GM19240 (cell line): ENCODE data around the gene GAGE12J.
"Not testable (repeated sequence)": the region's sequence is repeated elsewhere in the genome, so short reads cannot be mapped to it uniquely, and the experiment has no call there.

Experiments
- DNase-seq: peaks from one replicate; pipeline ENCODE4 v3.0.0; 2011; ENCODE audit warnings: low spot score; ENCODE audit not compliant: insufficient read length

GAGE12J gene, protein sequence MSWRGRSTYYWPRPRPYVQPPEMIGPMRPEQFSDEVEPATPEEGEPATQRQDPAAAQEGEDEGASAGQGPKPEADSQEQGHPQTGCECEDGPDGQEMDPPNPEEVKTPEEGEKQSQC

DNA sequence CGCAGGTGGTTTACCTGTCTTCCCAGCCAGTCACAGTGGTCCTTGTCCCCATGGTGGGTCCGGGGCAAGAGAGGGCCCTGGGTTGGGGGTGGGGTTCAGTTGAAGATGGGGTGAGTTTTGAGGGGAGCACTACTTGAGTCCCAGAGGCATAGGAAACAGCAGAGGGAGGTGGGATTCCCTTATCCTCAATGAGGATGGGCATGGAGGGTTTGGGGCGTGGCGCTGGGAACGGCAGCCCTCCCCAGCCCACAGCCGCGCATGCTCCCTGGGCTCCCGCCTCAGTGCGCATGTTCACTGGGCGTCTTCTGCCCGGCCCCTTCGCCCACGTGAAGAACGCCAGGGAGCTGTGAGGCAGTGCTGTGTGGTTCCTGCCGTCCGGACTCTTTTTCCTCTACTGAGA, at the start of gene GAGE12J:
TSS of gene GAGE12J (plus strand) at position 301 of the 400 bp plus-strand sequence. CDS start 1,157 bp downstream, outside the sequence.
- DNase-seq, result not testable (repeated sequence)

DNA sequence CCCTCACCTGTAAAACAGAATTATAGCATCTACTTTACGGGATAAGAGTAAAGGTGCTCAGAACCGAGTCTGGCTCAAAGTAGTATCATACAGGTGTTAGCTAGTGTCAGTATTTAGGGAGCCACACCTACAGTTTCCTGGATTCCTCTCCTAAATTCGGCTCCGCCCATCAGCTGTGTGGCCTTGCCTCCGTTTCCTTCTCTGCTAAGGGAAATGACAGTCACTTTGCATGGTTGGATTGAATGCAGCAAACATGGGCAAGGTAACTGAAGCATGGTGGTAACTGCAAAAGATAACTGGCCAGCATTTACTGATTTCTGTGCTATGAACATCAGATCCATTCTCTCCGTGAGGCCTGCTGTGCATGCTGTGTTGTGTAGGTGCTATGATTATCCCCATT, 49.4 kb upstream of the GAGE12J start:
- DNase-seq, result no peak

DNA sequence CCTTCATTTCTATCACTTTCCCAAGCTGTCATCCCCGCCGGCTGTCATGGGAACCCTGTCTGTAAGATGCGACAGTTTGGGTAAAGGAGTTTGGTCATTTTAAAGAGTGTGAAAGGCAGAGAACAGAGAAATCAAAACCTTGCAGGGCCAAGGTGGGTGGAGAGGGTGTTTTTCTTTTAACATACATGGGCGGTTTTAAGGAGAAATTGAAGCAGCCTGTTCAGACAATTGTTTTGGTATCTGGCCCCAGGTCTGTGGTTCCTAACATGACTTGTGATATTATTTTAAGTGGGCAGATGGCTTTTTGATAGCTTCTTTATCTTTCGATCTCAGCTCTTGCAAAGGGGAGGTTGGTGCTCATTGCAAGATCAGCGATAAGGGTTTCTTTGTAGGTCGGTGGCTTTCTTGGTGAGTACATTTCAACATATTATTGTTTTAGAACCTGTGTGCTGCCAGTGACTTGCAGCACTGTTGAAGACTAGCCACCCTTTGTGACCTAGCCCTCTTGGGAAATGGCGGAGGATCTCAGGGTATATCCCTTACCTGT, 48.6 kb upstream of the GAGE12J start:
- DNase-seq, result no peak

DNA sequence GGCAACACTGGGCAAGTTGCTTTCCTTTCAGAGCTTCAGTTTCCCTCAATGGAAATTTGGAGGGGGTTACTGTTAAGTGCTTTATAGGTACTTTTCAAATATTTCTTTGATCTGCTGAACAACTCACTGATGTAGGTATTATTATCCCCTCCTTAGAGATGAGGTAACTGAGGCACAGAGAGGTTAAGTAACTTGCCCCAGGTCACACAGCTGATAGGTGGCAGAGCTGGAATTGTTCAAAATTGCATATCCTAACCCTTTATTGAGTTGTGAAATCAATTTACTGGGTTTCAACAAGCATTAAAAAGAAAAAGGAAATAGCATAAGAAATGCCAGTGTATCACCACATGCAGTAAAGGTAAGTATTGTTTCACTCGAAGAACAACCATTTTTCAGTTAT, 45.6 kb upstream of the GAGE12J start:
- DNase-seq, result no peak

DNA sequence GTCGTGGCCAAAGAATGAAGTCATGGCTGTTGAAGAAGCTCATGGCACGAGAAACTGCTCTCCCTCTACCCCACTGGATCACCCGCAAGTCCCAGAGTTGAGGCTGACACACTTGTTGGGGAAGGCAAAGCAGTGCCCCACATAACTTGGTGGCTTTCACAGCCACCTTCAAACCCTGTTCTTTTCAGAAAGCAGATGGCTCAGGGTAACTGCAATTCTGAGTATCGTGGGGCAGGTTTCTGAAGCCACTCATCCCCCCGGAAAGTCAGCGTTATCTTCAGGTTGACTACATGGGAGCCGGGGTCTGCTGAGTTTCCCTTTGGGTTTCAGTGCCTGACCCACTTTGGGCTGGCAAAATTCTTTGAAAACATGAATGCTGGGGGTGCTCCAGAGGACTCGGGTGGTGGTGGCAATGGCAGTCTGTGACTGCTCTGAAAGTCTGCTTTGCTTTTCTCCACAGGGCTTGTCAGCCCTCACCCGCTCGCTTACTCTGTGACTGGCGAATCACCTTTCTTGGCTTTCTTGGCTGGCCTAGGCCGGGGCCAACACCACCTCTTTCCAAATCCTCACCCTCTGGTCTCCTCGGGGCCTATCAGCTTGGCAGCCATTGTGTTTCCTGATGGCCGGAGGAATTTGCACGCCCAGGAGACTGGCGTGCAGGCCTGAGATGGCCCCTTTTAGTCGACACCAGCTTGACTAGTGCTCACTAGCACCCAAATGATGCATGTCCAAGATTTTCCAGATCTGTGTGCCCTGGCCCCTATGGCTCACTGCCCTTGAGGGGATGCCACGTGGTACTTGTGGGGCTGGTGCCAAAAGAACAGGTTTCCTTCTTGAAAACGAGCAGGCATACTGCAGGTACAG, 44.9 kb upstream of the GAGE12J start:
- DNase-seq, result no peak

DNA sequence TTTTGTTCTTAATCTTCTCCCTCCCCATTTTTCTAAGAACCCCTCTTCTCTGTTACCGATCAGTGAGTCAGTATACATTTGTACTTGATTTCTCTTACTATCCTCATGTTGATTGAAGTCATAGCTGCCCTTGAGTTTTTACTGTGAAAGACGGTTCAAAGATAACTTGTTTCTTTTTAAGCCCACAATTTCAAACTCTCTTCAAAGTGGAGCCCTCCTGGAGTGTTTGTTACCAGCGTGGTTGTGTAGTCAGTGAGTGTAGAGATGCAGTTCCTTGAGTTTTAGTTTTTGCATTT, 44.4 kb upstream of the GAGE12J start:
- no peak for DNase-seq

DNA sequence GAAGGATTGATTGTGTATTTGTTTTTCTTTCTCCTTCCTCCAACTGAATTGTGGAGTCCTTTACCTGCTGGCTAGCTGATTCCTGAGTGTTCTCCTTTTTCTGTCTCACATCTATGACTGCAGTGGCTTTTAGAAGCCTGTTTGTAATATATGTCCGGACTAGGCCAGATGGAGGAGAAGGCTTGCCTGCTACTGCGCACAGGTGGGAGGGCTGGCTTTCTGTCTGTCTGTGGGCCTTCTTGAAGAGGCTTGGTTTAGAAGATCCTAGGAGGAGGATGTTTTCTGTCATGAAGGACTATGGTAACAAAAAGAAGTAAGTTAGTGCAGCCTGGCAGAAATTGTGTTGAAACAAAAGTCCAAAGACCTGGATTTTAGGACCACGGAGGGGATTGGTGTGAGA, 43.8 kb upstream of the GAGE12J start:
- DNase-seq, result no peak

DNA sequence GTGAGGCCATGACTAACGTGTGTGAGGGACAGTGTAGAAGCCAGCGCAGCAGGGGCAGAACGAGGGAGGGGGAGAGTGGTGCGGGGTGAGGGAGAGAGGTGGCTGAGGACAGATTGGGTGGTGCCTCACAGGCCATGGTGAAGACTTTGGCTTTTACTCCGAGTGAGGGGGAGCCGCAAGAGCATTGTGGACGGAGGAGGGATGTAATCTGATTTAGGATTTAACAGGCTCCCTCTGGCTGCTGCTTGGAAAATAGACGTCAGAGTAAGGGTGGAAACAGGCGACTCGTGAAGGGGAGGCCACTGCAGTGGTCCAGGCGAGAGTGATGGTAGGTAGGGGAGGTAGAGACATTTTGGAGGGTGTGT, 39.2 kb upstream of the GAGE12J start:
- no peak for DNase-seq

DNA sequence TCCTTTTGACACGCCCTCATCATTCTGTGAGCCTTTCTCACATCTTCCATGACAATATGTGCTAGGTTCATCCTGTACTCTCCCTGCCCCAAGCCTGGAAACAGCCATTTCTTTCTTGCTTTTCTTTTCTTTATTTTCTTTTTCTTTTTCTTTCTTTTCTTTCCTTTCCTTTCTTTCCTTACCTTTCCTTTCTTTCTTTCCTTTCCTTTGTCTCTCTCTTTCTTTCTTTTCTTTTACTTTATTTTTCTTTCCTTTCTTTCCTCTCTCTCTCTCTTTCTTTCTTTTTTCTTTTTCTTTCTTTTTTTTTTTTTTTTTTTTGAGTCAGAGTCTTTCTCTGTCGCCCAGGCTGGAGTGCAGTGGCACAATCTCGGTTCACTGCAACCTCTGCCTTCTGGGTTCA, 37.6 kb upstream of the GAGE12J start:
- DNase-seq, result no peak

DNA sequence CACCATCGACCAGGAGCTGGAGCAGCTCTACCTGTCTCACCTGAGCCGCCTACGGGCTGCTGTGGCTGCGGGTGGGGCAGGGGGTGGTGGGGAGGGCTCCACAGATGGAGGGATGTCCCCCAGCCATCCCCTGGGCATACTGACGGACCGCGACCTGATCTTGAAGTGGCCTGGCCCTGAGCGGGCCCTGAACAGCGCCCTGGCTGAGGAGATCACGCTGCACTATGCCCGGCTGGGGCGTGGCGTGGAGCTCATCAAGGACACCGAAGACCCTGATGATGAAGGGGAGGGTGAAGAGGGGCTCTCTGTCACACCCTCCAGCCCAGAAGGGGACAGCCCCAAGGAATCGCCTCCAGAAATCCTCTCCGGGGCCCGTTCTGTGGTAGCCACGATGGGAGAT, 35.7 kb upstream of the GAGE12J start:
- DNase-seq, result no peak

DNA sequence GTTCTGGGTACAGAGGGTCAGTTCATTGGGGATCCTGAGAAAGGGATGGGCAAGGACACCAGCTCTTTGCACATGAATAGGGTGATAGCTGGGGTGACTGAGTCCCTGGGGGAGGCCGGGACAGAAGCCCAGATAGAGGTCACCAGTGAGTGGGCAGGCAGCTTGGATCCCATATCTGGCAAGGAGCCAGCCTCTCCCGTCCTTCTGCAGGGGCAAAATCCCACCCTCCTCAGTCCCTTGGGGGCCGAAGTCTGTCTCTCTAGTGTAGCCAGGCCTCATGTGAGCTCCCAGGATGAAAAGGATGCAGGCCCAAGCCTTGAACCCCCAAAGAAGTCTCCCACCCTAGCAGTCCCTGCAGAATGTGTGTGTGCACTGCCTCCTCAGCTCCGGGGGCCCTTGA, 35.3 kb upstream of the GAGE12J start:
- no peak for DNase-seq

DNA sequence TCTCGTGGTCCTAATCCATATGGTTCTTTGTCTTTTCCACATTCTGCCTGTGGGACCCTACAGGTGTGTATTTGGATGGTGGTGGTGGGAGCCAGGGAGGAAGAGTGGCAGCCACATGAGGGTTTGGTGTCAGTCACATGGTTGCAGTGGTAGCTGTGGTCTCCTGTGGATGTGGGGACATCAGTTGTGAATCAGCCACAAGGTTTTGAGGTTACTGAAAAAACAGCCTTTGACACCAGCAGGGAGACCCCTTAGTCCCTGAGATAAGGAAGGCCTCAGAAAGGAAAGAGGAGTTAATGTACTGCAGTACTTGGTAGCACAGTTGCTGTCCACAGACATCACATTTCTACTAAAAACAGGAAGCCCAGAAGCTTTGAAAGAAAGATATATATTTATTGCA, 34.2 kb upstream of the GAGE12J start:
- DNase-seq, result no peak

DNA sequence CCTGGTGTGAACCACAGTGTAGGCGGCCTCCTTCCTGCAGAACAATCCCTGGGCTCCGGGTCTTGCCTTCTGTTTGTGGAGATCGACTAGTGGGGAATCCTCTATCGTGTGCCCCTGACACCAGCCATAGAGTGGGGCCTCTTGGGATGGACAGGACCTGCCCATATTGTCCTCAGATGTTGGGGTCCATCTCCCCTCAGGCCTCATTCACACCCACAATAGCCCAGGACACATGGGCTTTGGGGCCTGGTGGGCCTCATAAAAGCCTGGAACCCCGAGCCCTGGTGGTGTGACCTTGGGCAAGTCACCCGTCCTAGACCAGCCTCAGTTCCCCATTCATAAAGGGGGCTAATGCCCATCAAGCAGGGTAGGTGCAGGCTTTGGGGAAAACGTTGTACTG, 31.6 kb upstream of the GAGE12J start:
- no peak for DNase-seq

DNA sequence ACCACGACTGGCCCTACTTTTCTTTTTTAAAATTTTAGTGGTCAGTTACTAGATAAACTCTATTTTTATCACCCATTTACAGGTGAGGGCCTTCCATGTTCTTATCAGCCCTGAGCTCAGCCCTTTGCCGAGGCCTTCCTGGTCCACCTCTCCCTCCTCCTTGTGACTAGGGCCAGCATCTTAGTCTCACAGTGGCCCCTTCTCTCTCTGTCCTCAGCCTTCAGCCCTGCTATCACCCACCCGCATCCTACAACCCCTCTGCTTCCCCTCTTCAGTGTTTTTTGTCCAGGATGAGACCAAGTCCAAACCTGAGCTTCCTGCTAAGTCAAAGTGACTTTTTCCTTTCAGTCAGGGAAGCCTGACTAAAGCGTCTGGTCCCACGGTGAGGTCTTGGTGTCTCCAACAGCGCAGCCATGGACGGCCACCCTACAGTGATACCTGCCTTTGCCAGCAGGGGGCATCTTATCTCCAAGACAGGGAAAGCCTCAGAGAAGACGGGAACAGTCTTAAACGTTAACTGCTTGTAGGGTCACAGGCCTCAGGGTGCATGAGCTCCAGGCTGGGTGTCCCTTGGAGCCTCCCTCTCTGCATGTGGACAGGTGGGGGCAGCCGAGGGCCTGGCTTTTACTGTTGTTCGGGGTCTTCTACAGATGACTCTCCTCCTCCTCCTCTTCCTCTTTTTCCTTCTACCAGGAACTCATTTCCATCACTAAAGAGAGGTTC, 30.1 kb upstream of the GAGE12J start:
- no peak for DNase-seq

DNA sequence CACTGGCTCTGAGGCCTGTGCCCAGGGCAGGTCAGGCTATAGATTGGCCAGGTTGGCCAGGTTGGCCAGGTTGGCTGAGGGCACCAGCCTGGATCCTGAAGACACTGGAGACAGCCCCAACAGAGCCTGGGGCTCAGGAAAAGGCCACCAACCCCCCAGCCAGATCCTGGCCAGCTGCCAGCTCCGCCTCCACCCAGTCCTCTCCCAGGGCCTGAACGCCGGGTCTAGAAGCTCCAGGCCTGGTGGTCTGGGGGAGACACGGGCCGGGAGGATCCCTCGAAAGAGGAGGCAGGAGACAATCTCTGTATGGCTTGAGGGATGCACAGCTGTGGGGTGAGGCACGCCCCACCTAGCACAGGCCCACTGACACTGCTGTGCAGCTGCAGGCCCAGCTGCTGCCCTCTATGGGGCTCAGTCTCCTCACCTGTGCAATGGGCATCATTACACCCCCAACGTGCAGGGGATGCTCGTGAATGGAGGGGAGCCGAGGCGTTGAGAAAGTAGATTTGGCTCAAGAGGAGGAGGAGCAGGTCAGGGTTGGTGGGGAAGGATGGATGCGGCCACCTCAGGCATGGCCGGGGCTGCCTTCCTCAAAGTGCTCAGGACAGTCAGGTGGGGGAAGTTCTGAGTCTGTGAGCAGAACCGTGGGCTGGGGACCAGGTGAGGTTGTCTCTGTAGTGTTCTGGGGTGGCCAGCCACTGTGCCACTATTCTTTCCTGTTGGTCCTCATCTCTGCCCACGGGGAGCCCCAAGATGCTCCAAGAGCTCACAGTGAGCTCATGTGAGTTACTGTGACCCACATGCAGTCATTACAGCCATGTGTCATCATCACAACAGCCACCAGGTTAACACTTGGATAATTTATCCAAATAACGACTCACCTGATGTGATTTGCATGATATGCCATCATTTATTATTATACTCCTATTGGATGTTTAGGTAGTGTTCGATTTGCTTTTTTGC, 29.2 kb upstream of the GAGE12J start:
- no peak for DNase-seq

DNA sequence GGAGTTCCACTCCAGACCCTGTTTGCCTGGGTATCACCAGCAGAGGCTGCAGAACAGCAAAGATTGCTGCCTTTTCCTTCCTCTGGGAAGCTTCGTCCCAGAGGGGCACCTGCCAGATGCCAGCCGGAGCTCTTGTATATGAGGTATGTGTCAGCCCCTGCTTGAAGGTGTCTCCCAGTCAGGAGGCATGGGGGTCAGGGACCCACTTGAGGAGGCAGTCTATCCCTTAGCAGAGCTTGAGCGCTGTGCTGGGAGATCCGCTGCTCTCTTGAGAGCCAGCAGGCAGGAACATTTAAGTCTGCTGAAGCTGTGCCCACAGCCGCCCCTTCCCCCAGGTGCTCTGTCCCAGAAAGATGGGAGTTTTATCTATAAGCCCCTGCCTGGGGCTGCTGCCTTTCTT, 22.5 kb upstream of the GAGE12J start:
- DNase-seq, result not testable (repeated sequence)

DNA sequence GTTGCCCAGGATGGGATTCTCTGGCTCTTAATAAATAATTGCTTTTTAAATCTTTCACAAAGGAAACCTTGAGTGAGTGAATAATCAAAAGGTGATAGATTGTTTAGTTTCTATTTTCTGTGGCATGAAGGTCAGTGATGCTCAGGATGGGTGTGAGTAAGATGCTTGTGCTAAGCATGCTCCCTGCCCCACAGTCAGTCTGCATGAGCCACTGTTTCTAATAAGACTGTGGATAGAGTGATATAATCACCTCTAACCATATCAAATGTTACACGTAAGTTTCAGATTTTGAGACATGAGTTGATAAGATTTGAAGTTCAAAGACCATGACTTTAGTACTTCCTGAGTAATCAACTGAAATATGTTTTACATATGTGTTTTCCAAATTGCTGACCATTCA, 21.1 kb upstream of the GAGE12J start:
- no peak for DNase-seq

DNA sequence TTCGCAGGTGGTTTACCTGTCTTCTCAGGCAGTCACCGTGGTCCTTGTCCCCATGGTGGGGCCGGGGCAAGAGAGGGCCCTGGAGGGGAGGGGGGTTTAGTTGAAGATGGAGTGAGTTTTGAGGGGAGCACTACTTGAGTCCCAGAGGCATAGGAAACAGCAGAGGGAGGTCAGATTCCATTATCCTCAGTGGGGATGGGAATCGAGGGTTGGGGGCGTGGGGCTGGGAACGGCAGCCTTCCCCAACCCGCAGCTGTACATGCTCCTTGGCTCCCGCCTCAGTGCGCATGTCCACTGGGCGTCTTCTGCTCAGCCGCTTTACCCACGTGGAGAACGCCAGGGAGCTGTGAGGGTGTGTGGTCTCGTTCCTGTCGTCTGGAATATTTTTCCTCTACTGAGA, 18.5 kb upstream of the GAGE12J start, which contains the start of gene GAGE10:
TSS of gene GAGE10 (plus strand) at position 301 of the 400 bp plus-strand sequence. CDS start 1,214 bp downstream, outside the sequence.
- DNase-seq, result no peak

DNA sequence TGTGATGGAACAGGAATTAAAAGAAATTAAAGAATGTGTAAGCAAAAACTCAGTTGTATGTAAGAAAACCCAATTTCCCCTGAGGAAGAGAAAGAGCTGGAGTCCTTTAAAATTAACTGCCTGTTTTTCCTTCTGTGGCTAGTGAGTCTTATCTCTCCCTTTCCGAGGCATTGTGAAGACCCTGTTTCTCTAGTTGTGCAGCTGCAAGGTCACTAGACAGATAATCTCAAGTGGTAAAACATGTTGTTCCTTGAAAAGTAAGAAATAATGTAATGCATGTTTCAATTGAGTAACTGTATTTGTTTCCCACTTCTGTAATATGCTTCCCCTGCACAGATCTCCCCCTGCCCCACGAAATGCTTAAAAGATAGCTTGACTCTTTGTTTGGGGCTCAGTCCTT, 14.1 kb upstream of the GAGE12J start:
- DNase-seq, result not testable (repeated sequence)

DNA sequence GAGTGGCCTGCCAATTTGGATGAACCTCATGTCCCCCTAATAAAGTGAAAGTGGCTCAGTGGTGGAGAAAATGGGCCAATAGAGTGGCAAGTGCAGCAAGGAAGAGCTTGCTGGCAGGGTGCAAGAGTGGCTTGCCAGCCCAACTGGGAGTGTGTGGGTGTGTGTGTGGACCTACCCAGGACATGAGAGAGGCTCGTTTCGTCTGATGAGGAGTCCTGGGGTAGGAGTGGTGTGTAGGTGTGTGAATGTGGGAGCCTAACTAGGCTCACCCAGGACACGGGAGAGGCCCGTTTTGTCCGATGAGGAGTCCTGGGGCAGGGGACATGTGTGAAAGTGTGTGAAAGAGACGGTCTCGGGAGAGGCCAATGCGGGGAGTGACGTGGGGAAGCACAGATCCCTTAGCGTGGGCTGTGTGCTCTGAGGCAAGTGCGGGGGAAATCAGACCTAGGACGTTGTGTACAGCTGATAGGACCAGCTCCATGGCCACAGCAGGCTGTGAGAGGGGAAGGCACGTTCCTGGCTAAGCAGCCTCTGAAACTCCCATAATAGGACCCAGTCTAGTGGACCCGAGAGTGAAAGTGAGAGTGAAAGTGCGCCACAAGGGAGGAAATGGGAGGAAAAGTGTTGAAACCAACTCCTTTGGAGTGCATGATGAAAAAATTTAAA, 13.1 kb upstream of the GAGE12J start:
- no peak for DNase-seq
